GM18858 (cell line): Measurements from ENCODE around the gene ALDH1A3.
"Not testable (repeated sequence)": the region's sequence is repeated elsewhere in the genome, so short reads cannot be mapped to it uniquely, and the experiment has no call there.

Experiments used
- ATAC-seq: cut with Tn5 transposase; IDR thresholded peaks from one replicate; pipeline ENCODE4 v1.9.1; 2021; ENCODE audit not compliant: unreplicated experiment

Gene ALDH1A3

DNA sequence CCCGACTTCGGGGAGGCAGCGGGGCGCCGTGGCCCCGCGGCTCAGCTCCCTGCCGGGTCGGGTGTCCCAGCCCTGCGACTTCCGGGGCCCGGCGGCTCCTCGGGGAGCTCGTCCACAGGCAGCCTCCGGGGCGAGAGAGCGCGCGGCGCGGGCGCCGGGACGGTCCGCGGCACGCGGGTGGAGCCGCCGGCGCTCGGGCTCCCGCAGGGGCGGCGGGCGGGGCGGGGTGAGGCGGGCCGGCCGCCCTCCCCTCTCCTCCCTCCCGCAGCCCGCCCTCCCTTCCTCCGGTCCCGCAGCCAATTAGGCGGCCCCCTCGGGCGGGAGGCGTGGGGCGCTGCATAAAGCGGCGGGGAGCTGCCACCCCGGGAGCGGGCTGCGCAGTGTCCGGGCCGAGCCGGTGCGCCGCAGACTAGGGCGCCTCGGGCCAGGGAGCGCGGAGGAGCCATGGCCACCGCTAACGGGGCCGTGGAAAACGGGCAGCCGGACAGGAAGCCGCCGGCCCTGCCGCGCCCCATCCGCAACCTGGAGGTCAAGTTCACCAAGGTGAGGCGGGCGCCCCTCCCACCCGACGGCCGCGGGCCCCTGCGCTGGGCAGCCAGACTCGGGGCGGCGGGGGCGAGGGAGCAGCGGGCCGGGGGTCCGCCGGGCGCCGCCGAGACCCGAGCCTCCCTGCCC lies at the start of gene ALDH1A3:
TSS of gene ALDH1A3 (plus strand) at position 368 of the 675 bp plus-strand sequence. CDS start at position 445, 77 bp downstream.
- no peak for ATAC-seq

DNA sequence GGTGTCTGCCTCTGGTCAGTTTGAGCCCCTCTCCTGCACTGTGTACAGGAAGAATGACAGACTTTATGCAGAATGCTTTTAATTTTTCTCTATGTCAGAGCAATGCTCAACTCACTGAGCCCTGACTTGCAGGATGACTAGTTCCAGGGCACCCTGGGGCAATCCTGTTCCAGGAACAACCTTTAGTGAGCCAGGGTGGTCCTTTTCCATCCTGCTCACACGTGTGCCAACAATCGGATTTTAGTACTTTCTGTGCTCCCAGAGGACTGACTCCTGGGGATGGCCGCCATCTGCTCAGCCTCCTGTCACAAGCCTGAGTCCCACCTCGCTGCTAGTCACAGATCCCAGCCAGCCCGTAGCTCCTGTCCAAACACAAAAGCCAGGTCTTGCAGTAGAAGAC lies 48.2 kb upstream of the ALDH1A3 start:
- ATAC-seq: no peak

DNA sequence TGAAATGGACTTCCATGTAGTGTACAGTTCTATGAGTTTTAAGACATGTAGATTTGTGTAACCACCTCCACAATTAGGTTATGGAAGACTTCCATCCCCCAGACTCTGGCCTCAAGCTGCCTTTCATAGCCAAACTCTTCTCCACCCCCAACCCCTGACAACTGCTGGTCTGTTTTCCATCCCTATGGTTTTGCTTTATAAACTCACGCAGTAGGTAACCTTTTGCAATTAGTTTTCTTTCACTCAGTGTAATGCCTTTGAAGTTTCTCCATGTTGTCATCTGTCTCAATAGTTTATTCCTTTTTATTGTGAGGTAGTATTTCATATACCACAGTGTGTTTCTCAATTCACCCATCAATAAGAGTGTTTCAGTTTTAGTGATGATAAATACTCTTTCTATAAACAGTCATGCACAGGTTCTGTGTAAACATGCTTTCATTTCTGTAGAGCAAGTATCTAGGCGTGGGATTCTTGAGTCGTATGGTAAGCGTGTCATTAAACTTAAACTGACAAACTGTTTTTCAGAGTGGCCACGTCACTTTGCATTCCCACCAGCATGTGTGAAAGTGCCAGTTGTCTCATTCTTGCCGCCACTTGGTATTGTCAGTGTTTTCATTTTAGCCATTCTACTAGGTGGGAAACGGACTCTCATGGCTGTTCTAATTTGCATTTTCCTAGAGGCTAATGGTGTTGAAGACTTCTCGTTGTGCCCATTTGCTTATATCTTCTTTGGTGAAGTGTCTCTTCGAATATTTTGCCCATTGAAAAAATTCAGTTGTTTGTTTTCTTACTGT lies 47.3 kb upstream of the ALDH1A3 start:
- no peak for ATAC-seq

DNA sequence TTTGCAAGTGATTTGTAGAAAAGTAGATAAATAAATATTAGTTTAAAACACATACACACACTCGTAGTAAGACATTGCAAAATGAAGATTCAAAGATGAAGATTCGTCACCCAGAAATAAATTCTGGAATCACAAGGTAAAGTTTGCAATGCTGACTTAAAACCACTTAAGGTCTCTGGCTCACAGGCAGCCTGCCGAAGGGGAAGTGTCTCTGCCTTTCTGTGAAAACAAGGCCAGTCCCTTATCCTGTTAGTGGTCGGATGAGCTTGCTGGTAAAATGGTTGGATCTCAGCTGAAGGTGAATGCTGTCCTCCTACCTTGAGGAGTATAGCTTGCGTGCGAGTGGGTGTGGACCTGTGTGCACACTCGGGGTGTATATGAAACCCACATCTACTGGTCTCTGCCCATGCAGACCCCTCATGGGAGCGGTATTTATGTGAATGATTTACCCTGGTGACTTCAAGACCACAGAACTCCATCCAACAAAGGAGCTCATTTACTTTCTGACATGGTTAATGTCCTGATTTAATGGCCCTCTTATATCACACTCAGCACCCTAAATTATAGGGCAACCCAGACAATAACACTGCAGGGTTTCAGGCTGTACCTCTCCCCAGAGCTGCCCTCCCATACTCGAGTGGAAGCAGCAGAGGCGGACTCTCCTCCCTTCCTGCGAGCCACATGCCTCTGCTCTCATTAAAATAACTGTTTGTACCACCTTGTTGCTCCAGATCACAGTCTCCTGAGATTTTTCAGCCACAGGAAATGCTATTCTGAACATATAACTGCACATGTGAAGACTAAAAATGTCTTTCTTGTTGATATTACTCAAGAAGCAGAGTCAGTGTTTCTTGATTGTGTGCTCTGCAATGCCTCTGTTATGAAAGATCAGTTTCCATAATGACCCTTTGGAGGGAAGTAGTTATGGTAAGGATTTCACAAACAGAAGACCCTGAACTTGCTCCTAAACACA lies 45.9 kb upstream of the ALDH1A3 start:
- ATAC-seq: no peak

DNA sequence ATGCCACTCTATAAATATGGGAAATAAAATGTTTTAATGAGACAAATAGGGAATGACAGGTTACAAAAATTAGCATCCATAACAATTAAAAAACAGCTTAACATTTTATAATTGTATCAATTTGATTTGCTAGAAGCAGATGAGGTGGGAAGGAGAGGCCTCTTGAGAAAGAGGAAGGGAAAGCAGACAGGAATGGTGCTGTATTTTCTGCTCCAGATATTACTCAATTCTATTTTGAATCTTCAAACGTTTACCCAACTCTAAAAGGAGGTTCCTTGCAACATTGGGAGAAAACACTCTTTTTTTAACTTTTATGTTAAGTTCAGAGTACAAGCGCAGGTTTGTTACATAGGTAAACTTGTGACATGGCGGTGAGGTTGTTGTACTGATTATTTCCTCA lies 44.9 kb upstream of the ALDH1A3 start:
- no peak for ATAC-seq

DNA sequence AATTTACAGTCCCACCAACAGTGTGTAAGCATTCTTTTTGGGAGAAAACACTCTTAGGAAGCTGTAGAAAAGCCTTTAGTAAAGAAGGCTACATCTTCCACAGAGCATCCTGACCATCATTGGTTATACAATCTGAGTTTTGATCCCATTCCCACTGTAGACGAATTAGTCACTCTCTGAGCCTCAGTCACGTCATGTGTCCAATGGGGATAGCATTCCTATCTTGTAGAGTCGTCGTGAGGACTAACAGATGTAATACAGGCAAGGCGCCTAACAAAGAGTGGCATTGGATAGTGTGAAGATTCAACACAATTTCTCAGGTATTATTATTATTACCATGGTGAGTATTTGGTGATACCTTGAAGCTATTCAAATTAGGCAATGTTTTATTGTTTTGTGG lies 44.0 kb upstream of the ALDH1A3 start:
- ATAC-seq: no peak

DNA sequence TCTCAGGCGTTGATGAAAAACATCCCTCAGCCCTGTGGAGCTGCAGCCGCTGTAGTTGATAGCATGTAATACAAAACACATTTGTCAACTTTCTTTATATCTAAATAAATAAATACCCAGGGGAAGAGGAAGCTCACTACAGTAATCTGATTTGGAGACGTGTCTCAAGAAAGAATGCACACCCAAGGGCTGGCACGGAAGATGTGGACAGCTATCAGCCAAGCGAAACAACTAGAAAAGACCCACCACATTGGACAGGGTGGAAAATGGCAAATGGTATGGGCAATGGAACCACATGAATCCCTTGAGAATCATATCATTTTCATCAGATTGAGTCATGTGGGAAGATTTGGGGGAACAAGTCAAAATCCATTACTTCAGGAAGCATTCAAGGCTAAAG lies 43.1 kb upstream of the ALDH1A3 start:
- no peak for ATAC-seq

DNA sequence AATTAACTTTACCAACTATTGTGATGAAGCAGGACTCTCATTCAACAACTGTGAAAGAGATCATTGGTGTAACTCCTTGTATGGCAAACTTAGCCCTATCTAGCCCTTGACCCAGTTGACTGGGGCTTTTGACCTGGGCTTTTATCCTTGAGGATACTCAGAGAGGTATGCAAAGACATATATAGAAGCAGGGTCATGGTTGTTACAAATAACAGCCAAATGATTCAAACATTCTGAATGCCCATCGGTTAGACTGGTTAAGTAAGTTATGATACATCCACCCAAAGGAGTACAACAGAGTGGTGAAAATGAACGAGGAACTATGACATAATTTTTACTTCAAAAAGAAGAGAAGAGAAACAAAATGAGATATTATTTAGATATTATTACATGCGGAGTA lies 38.2 kb upstream of the ALDH1A3 start:
- ATAC-seq: no peak

DNA sequence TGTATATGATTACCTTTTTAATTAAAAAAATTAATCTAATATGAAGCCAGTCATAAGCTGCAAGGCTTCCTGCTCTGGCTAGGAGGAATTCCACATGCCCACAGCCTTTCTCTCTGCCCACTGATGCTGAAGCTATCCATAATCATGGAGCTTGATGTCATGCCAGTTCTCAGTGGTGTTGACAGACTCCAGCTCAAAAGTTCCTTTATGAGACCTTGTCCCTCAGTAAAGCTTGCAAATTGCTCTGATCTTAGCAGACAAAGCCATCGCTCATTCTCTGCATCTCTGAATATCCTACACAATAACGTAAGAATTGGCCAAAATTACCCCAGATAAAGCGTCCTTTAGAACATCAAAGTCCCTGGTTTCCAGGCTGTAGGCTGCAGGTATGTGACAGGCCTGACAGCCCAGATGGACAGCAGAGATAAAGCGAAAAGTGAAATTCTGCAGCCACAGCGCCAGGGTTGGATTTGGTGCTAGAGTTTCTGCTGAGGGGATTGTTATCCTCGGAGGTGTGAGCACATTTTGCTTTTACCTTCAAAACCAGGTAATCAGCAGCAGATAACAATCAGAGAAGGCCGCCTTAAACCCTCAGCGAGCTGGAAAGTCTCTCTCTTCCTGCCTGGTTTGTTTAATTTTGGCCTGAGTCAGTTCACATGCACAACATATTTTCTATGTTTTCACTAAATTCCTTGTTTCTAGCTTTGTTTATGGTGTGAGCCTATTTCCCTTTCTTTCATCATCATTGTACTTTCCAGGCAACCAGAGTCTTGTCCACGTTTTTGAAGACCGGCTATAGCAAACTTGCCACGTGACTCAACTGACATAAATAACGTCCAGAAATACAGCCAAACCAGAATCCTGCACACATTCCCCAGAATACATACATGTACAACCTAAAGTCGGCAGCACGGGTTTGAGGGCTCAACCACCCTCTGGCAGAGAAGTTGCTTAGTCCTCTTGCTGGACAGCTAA lies 36.6 kb upstream of the ALDH1A3 start:
- ATAC-seq: no peak

DNA sequence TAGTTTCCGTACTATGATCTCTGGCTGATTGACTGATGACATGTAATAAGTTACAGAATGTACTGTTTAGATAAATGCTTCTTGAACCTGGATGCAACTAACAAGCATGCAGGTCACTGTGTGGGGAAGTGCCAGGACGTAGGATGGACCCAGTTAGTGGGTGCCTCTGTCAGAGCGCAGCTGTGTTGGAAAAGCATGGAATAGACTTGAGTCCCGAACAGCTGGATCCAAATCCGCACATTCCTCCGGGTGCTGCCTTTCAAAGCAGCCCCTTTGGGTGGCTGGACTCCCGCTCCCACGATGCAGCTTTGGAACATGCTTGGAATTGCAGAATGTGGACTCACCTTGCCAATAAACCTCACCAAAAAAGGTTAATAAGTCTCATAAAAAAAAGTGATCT lies 35.5 kb upstream of the ALDH1A3 start:
- ATAC-seq: no peak

DNA sequence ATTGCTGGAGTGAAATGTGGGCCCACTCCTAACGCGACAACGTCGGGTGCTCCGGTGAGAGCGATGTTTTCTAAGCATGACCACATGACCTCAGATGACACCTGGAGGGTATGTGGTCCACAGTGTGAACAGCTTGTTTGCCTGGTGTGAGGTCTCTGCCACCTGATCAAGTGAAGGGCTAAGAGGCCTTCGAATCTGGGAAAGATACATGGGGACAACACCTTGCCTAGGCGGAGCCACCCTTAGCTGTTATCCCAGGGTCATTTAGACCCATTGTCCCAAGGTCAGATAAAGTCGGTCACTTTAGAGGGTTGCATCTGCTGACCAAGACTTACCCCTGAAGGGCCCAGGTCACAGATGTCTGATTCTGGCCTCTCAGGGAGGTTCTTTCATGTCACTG lies 34.9 kb upstream of the ALDH1A3 start:
- no peak for ATAC-seq

DNA sequence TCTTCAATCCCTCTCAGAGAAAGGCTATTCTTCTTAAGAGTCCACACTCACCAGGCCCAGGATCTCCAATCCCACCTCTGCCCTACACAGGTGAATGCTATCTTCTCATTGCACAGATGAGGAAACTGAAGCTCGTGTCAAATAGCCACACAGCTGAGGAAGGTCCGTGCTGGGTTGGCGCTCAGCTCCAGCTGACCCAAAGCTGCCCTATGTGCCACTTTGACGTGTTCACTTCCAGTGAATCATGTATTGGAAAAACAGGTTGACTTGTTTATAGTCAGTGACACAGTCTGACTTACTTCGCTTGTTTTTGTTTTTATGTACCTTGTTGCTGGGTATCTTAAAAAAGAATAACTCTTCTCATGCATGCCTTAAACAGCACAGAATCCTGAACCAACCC lies 32.4 kb upstream of the ALDH1A3 start:
- ATAC-seq: no peak

DNA sequence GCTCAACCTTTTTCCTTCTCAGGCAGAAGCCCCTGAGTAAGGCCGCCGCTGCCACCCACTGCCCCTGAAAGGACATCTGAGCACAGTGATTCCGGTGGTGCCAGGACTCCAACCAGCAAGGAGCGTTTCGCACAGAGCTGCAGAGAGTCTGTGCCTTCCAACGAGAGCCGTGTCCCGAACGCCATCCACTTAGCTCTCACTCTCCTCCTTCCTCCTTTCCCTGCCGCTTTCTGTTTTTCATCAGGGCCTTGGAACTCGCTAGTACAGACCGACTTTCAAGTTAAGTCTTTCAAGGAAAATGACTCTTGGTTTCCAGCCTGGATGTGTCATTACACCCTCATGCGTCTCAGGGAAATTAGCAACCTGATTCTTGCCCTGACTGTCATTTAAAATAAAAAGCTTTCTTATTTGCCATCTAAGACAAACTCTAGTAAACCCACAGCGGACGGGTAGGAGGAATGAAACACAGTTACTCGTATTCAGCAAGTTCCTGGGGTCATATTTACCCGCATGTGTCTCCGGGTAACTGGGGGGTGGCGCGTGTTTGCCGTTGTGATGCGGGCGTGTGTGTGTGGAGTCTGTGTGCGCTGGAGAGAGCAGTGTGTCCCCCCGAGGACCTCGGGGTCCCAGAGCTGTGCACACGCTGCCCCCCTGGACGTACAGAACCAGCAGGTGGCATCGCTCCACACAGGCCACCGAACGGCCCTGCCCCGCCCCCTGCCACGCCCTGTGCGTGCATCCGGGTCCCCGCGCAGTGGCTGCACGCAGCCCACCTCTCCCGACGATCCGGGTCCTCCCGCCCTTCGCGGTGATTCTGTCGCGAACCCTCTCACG lies 30.4 kb upstream of the ALDH1A3 start:
- no peak for ATAC-seq

DNA sequence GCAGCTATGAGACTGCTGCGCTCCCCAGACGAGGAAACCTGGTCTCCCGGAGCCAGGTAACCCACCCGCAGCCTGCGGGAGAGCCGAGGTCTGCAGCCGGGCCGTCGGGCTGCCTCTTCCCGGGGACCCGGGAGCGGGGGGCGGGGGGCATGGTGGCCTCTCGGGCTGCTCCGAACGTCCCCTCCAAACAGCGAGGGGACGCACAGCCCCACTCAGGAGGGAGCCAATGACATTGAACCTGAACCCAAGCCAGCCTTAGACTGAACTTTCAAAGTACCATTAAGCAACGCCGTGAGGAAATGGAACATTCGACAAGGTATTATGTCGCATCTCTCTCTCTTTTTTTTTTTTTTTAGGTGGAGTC lies 29.8 kb upstream of the ALDH1A3 start:
- ATAC-seq: no peak

DNA sequence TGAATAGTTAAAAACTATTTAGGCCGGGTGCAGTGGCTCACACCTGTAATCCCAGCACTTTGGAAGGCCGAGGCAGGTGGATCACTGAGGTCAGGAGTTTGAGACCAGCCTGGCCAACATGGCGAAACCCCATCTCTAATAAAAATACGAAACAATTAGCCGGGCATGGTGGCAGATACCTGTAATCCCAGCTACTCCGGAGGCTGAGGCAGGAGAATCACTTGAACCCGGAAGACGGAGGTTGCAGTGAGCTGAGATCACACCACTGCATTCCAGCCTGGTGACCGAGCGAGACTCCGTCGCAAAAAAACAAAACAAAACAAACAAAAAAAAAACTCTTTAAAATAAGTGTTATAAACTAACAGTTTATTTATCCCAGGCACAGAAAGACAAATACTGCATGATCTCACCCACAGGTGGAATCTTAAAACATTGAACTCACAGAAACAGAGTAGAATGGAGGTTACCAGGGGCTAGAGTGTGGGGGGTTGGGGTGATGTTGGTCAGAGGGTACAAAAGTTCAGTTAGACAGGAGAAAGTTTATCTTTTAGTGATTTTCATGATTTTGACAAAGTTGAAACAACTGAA lies 28.1 kb upstream of the ALDH1A3 start:
- not testable (repeated sequence) for ATAC-seq

DNA sequence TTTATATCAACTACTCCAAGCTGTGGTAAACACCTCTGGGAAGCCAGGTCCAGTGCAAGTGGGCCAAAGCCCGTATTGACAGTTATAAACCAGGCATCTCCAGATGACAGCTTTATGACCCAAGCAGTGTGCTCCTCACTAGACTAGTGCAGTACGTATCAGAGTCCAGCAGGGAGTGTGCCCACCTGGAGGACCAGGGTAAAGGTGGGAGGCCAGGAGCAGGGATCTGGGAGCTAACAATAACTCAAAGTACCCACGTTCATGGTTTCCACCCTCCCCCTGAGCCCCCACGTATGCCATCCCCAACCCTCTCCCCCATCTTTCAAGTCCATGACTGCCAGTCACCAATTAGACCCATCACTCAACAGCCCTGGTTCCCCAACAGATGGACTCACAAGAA lies 27.0 kb upstream of the ALDH1A3 start:
- no peak for ATAC-seq

DNA sequence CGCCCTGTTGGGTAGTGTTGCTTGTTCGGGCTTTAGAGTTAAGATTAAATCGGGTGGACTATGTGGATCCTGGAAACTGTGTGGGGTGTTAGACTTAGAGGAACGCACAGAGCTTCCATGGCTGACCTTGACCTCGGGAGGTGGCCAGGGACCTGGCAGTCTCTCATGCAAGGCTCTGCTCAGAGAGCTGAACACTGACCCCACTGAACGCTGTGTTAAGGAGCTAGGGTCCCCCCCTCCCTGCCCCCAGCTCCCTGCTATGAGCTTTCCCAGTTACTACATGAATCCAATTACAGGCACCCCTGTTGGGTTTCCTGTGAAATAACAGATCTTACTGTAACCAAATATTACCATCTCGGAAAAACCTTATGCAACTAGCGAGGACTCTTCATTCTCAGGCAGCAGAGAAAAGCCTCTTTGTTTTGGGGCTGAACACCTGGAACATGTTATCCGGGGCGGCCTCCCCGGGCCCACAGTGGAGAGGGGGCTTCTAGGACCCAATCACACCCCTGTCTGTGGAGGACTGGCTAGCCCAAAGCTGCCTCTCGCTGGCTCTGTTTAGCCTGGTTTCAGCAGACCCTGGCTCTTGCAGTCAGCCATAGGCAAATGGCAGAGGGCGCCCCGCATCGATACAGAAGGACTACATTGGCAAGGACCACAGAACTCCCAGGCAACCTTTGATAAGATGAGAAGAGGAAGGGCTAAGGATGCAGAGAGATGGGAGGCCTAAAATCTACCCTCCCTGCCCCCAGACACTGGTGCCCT lies 25.8 kb upstream of the ALDH1A3 start:
- ATAC-seq: no peak

DNA sequence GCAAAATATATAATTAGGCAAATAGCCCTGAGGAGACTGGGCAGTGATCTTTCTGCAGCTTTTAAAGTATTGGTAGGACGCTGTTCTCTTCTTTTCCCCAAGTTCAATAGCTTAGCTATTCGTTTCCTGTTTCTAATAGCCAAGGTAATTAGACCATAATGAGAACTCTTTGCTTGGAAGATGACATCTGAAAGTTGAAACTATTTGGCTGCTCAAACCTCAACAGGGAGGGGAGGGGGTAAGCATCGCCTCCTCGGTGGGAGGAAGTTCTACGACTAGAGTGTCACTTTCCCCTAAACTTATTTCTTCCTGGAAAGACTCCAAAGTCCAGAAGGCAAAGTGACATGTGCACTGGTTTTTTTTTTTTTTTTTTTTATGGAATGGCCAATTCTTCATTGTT lies 22.8 kb upstream of the ALDH1A3 start:
- ATAC-seq: no peak
